Measurements from ENCODE around the gene DACT3.
"Not testable (repeated sequence)": the region's sequence is repeated elsewhere in the genome, so short reads cannot be mapped to it uniquely, and the experiment has no call there.

The DACT3 gene

GRCh38 chr19:46631481-46631880 lies 29.5 kb downstream of the DACT3 start:
- no peak for DNase-seq

GRCh38 chr19:46630586-46631205 lies 30.3 kb downstream of the DACT3 start:
- DNase-seq: no peak

GRCh38 chr19:46629546-46630025 lies 31.4 kb downstream of the DACT3 start:
- DNase-seq: no peak

- not testable (repeated sequence) for DNase-seq
Measured at GRCh38 chr19:46628970-46629369, 32.0 kb downstream of the DACT3 start.

GRCh38 chr19:46626446-46626845 lies 34.5 kb downstream of the DACT3 start:
- DNase-seq: no peak

GRCh38 chr19:46625731-46626130 lies 35.3 kb downstream of the DACT3 start:
- no peak for DNase-seq

GRCh38 chr19:46624958-46625661 lies 35.9 kb downstream of the DACT3 start, which contains the start of gene PTGIR:
Gene PTGIR, minus strand, starts transcription at chr19:46625089. Its CDS starts 864 bp downstream, at chr19:46624225.
- no peak for DNase-seq

GRCh38 chr19:46623915-46624502 lies 37.0 kb downstream of the DACT3 start:
- DNase-seq: no peak

- no peak for DNase-seq
Measured at GRCh38 chr19:46622118-46622446, 38.9 kb downstream of the DACT3 start.

- no peak for DNase-seq
Measured at GRCh38 chr19:46621191-46622117, 39.5 kb downstream of the DACT3 start.

- no peak for DNase-seq
Measured at GRCh38 chr19:46620716-46621115, 40.3 kb downstream of the DACT3 start.

- no peak for DNase-seq
Measured at GRCh38 chr19:46620267-46620666, 40.7 kb downstream of the DACT3 start.

- no peak for DNase-seq
Measured at GRCh38 chr19:46618670-46619231, 42.2 kb downstream of the DACT3 start.

GRCh38 chr19:46617601-46618000 lies 43.4 kb downstream of the DACT3 start:
- DNase-seq: no peak

- no peak for DNase-seq
Measured at GRCh38 chr19:46616631-46617322, 44.2 kb downstream of the DACT3 start.

GRCh38 chr19:46615966-46616365 lies 45.0 kb downstream of the DACT3 start:
- DNase-seq: no peak

GRCh38 chr19:46614114-46614722 lies 46.8 kb downstream of the DACT3 start:
- DNase-seq: peak; percentile 81

GRCh38 chr19:46613525-46613924 lies 47.5 kb downstream of the DACT3 start:
- no peak for DNase-seq

- no peak for DNase-seq
Measured at GRCh38 chr19:46611776-46612175, 49.2 kb downstream of the DACT3 start.

- DNase-seq: no peak
Measured at GRCh38 chr19:46610851-46611770, 49.9 kb downstream of the DACT3 start.

GRCh38 chr19:46610413-46610775 lies 50.6 kb downstream of the DACT3 start:
- DNase-seq: no peak
